Psoas muscle (tissue), 8 donors: ENCODE results near the gene TMEM201. TPM values are rescaled to one million over a fixed set of nuclear protein-coding genes. Genes with fewer than 3 reads are reported as not detected.

ENCODE experiments used
- ATAC-seq, 4 donors: fragments of 200-7000 bp; cut with Tn5 transposase; one replicate each; pipeline ENCODE4 v1.9.1; 2020; ENCODE audit warnings: moderate library complexity in 3 of 4, mild to moderate bottlenecking in 2 of 4
- DNase-seq, 2 donors: peaks; one replicate each; pipeline ENCODE4 v3.0.0-alpha.2; 2020
- H3K27ac ChIP-seq: fragments of 200-600 bp; one replicate; pipeline ENCODE4 v1.8.0; 2022
- H3K27me3 ChIP-seq, 3 donors: fragments of 200-600 bp in 1 of 3; one replicate each; pipeline versions ENCODE4 v1.6.1 to v1.8.0; 2013 to 2022; ENCODE audit warnings: low read length in 2 of 3, mild to moderate bottlenecking in 2 of 3, moderate library complexity in 1 of 3; ENCODE audit not compliant: insufficient read depth in 3 of 3
- H3K36me3 ChIP-seq, 2 donors: fragments of 200-600 bp in 1 of 2; one replicate each; pipeline versions ENCODE4 v1.6.1 to v1.8.0; 2013 to 2022; ENCODE audit warnings: low read depth in 1 of 2, mild to moderate bottlenecking in 1 of 2, moderate library complexity in 1 of 2; ENCODE audit not compliant: insufficient read depth in 1 of 2
- H3K4me1 ChIP-seq: fragments of 200-600 bp; one replicate; pipeline ENCODE4 v1.8.0; 2022
- H3K4me3 ChIP-seq: fragments of 200-600 bp; one replicate; pipeline ENCODE4 v1.8.0; 2022; ENCODE audit warnings: mild to moderate bottlenecking
- H3K9me3 ChIP-seq: fragments of 200-600 bp; one replicate; pipeline ENCODE4 v1.8.0; 2022
- WGBS, 3 donors: extraction: QIAGEN DNeasy Blood & Tissue Kit; methylation state at CpG; one replicate each; pipeline versions ENCODE4 v1.1.6 to v1.1.7; 2013; 5-methylcytosine and 5-hydroxymethylcytosine counted together
- intact Hi-C, 2 donors: fragments of 100-400 bp; cut with DNase I; formaldehyde crosslinking; loops; one replicate each; pipeline versions ENCODE4 v1.11.0 to v1.14.2; 2022
- polyA plus RNA-seq, 3 donors: library from polyadenylated mRNA; stranded (reverse); fragments of 200-250 nt; gene quantifications; one replicate each; pipeline ENCODE4 v1.2.3, GENCODE V29; 2013
- total RNA-seq, 4 donors: library from RNA; stranded (reverse); fragmentation: NEBNext Ultra II Directional in 2 of 4; extraction: Animal tissue kit (Norgen Biotek cat#: 25700) in 2 of 4; gene quantifications; one replicate each; pipeline versions ENCODE4 v1.2.1 to v1.2.4, GENCODE V29; 2021 to 2023
- TF ChIP-seq, protein P1 (sequence below): fragments of 200-600 bp; IDR thresholded peaks from one replicate; pipeline ENCODE4 v1.8.0; 2022; ENCODE audit warnings: antibody characterized with exemption
- donor health status: healthy with polysubstance abuse.
- donor health status: DM: no; HTN: no; CAD: no; lungs with moderate emphysema.
- donor health status: Bipolar disorder and iron deficiency.
- donor health status: healthy.
- donor health status: DM: yes; HTN: yes; CAD: no.
- donor health status: DM: no; HTN: no; CAD: no.
- donor health status: DM: no; HTN: no; CAD: no.
- donor health status: DM: yes; HTN: yes; CAD: no.

TMEM201 gene
- total and polyA plus RNA-seq, 7 donors = 15.7 to 37.3 (median 23.2) TPM

DNA sequence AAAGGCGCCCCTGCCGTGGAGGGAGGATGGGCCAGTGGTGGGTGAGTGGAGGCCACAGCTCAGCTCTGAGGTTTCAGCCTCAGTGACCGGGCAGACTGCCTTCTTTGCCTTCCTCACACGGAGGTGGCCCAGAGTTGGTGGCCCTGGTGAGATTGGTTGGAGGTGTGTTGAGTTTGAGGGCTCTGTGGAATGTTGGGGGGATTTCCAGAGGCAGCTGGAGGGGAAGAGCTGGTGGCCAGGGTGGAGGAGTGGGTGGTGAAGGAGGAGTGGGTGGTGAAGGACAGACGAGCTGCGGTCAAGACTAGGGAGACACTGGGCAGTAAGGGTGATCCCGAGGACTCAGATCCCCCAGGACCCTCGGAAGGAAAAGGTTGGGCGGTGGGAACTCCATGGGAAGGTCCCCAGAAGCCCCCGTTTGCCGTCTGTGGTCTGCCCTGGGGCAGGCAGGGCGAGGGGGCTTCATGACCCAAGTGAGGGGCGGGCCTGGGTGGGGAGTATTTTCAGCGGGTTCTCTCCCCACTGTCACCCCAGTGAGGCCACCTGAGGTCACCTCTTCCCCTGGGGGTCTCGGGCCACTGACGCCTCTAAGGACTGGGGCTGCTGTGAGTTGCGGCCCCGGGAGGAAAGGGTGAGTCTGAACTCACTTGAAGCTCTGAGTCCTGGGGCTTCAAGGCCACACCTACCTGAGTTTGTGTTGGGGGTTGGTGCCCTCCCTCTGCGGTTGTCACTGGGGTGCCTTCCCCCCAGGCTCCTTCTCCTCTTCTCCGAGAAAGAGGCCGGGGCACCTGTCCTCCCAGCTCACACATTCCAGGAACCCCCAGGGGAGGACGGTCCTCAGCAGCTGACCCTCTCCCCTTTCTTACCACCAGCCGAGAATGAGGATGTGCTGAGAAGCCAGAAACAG lies 40.1 kb downstream of the TMEM201 start:
- ATAC-seq (no peak), DNase-seq (no peak)
- TF ChIP-seq, protein P1, sequence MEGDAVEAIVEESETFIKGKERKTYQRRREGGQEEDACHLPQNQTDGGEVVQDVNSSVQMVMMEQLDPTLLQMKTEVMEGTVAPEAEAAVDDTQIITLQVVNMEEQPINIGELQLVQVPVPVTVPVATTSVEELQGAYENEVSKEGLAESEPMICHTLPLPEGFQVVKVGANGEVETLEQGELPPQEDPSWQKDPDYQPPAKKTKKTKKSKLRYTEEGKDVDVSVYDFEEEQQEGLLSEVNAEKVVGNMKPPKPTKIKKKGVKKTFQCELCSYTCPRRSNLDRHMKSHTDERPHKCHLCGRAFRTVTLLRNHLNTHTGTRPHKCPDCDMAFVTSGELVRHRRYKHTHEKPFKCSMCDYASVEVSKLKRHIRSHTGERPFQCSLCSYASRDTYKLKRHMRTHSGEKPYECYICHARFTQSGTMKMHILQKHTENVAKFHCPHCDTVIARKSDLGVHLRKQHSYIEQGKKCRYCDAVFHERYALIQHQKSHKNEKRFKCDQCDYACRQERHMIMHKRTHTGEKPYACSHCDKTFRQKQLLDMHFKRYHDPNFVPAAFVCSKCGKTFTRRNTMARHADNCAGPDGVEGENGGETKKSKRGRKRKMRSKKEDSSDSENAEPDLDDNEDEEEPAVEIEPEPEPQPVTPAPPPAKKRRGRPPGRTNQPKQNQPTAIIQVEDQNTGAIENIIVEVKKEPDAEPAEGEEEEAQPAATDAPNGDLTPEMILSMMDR = no peak
- WGBS, 3 donors = 65 to 71% (median 69%) methylated on average over 22 to 23 of the region's 23 CpGs
- peaks cover 0 to 2% (median 0%) of the 10 kb centered on the region in 3 donors for H3K27me3 ChIP-seq
- H3K36me3 ChIP-seq = no peaks in the 10 kb centered on the region
- no peaks in the 10 kb centered on the region for H3K9me3 ChIP-seq
- no peak overlapping the region for H3K4me3 ChIP-seq
- H3K27ac ChIP-seq = no peak overlapping the region
- intact Hi-C loops = loop anchor here (5.0 kb wide), 2 partner anchors 239 to 799 kb away; no protein-coding TSS in a partner anchor
- H3K4me1 ChIP-seq = no peaks in the 10 kb centered on the region

DNA sequence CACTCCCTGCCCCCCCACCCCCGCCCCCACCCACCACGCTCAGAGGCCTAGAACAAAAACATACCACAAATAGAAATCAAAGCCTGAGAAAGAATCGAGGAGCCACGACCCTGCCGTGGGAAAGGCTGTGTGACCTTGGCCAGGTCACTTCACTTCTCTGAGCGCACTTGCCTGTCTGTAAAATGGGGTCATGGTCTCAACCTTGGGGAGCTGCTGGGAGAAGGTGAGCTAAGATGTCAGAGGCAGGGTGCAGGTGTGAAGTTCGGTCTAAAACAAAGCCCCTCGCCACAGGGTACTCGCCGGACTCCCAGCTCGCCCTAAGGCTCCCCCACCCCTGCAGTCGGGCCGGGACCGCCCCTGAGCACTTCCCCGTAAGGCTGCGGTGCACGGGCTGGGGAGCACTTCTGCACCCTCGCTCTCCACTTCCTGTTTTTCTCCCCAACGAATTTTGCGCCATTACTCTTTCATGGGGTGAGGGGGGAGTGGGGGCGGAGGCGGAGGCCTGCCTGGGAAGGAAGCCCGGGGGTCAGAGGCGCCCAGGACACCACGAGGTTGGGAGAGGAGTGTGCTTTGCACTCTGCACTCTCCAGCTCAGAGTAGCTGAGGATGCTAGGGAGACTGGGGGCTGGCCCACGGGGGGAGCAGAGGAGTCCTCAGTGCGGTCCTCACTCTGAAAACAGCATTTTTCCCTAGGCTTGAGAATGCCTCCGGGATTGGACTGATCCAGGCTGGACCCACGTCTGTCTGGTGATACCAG lies 40.9 kb downstream of the TMEM201 start:
- Histone ChIP-seq H3K36me3 (no peaks in the 10 kb centered on the region), H3K4me1 (no peaks in the 10 kb centered on the region), H3K9me3 (no peaks in the 10 kb centered on the region), H3K4me3 (no peak overlapping the region), H3K27me3 (peaks cover 0 to 2% (median 0%) of the 10 kb centered on the region in 3 donors), H3K27ac (no peak overlapping the region)
- ATAC-seq = peak in 3 of 4 donors; percentile 16 to 18 (median 16)
- WGBS, 3 donors = 42 to 52% (median 44%) methylated on average over 25 to 29 of the region's 29 CpGs
- peak; percentile 46 to 73 for DNase-seq
- intact Hi-C loops = loop anchor here (5.0 kb wide), 2 partner anchors 238 to 798 kb away; no protein-coding TSS in a partner anchor
- TF ChIP-seq, protein P1 = no peak

DNA sequence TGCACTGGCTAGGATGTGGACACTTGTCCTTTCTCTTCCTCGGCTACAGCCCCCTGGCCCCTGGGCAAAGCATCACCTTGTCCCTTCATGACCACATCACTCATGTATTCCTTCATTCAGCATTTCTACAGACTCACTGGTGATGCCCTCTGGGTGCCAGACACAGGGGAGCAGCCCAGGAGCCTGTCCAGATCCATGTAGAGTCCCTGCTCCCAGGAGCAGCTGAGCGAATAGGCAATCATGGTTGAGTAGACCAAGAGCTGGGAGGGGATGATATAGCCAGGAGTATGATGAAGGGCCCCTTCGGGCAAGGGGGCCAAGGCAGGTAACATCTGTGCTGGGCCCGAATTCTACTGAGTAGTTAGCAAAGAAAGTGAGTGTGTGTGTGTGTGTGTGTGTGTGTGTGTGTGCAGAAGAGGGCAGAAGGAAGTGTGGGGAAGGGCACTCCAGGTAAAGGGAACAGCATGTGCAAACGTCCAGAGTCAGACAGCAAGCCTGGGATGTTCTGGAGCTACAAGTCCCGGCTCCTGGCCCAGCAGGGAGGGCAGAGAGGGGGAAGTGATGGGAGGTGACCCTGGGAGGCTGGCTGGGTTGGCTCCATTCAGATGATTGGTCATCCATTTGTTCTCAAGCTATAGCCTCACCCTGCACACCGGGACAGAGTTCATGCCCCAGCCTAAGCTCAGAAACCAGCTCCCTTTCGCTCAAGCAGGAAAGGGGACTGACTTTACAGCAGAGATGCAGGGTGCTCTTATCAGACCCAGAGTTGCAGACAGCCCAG lies 41.8 kb downstream of the TMEM201 start:
- Histone ChIP-seq H3K27me3 (peaks cover 0 to 2% (median 0%) of the 10 kb centered on the region in 3 donors), H3K9me3 (no peaks in the 10 kb centered on the region), H3K4me3 (no peak overlapping the region), H3K4me1 (no peaks in the 10 kb centered on the region), H3K27ac (no peak overlapping the region), H3K36me3 (no peaks in the 10 kb centered on the region)
- ATAC-seq = no peak
- no peak for DNase-seq
- WGBS, 3 donors = 62 to 73% (median 71%) methylated on average over 8 of the region's 8 CpGs
- TF ChIP-seq, protein P1 = no peak
- intact Hi-C loops = no loop called here

DNA sequence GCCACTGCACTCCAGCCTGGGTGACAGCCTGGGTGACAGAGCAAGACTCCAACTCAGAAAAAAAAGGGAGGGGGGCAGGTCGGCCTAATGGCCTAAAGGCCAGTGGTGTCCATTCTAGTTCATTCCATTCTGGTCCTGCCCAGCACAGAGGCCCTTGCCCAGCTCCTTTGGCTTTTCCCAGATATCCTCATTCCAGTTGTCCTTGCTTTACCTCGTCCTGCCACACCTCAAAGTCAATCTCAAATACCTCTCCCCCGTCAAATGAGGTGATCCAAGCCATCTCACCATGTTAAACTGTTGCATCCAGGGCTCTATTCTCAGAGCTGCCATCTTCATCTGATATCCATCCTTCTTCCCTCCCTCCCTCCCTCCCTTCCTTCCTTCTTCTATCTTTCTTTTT lies 42.9 kb downstream of the TMEM201 start:
- intact Hi-C loops = no loop called here
- WGBS, 3 donors = 78 to 96% (median 87%) methylated on average over 3 of the region's 3 CpGs
- DNase-seq (no peak), ATAC-seq (no peak)
- H3K4me1 ChIP-seq = no peaks in the 10 kb centered on the region
- peaks cover 0 to 2% (median 0%) of the 10 kb centered on the region in 3 donors for H3K27me3 ChIP-seq
- H3K9me3 ChIP-seq = no peaks in the 10 kb centered on the region
- H3K4me3 ChIP-seq = no peak overlapping the region
- TF ChIP-seq, protein P1 = no peak
- H3K27ac ChIP-seq = no peak overlapping the region
- H3K36me3 ChIP-seq = no peaks in the 10 kb centered on the region
